Thyroid gland (tissue), 4 donors: ENCODE measurements around the gene SRPK3. TPM values are rescaled to one million over a fixed set of nuclear protein-coding genes. Genes with fewer than 3 reads are reported as not detected.
A peak's percentile ranks its signal among the peaks of the same experiment; 100 is the strongest.

Experiments used
- DNase-seq, 2 donors: peaks; one replicate each; pipeline ENCODE4 v3.0.0-alpha.2; 2019
- H3K27ac ChIP-seq, 3 donors: fragments of 200-600 bp; sonication (generic); 1 replicate in 2 of 3; 2 replicates in 1 of 3; pipeline ENCODE4 v1.5.1; 2016 to 2019; ENCODE audit warnings: mild to moderate bottlenecking in 1 of 3, moderate library complexity in 1 of 3
- H3K27me3 ChIP-seq: fragments of 200-600 bp; sonication (generic); one replicate; pipeline ENCODE4 v1.5.1; 2019
- H3K36me3 ChIP-seq, 2 donors: fragments of 200-600 bp; sonication (generic); one replicate each; pipeline ENCODE4 v1.5.1; 2016 to 2019
- H3K4me1 ChIP-seq, 2 donors: fragments of 200-600 bp; sonication (generic); one replicate each; pipeline ENCODE4 v1.5.1; 2017 to 2019
- H3K4me3 ChIP-seq, 3 donors: fragments of 200-600 bp; sonication (generic); replicated peaks in 1 of 3; 1 replicate in 2 of 3; 2 replicates in 1 of 3; pipeline ENCODE4 v1.5.1; 2016; ENCODE audit warnings: mild to moderate bottlenecking in 1 of 3
- H3K9me3 ChIP-seq: fragments of 200-600 bp; sonication (generic); one replicate; pipeline ENCODE4 v1.5.1; 2017
- POLR2A ChIP-seq, 2 donors: fragments of 450-650 bp; IDR thresholded peaks; one replicate each; pipeline ENCODE4 v1.6.1; 2017; ENCODE audit warnings: antibody characterized with exemption in 2 of 2, mild to moderate bottlenecking in 2 of 2, moderate library complexity in 1 of 2
- WGBS, 2 donors: methylation state at CpG; one replicate each; pipeline ENCODE4 v1.1.5; 2017; 5-methylcytosine and 5-hydroxymethylcytosine counted together
- intact Hi-C: fragments of 100-400 bp; cut with DNase I; formaldehyde crosslinking; loops from one replicate; pipeline ENCODE4 v1.15.1; 2023
- total RNA-seq, 4 donors: library from RNA; depleted of rRNA; stranded (reverse); fragments of >200 nt; gene quantifications; one replicate each; pipeline ENCODE4 v1.2.3, GENCODE V29; 2016
- TF ChIP-seq, protein P1 (sequence below), 6 experiments: fragments of 200-600 bp in 3 of 6; fragments of 450-650 bp in 3 of 6; sonication (generic) in 3 of 6; IDR thresholded peaks; one replicate each; pipeline ENCODE4 v1.5.1; 2016 to 2019; ENCODE audit warnings: antibody characterized with exemption in 6 of 6, mild to moderate bottlenecking in 2 of 6, inconsistent platforms in 1 of 6, moderate library complexity in 1 of 6

Gene SRPK3
- total RNA-seq, 4 donors from 2014 or later: 0.22 TPM; not detected in 3

DNA sequence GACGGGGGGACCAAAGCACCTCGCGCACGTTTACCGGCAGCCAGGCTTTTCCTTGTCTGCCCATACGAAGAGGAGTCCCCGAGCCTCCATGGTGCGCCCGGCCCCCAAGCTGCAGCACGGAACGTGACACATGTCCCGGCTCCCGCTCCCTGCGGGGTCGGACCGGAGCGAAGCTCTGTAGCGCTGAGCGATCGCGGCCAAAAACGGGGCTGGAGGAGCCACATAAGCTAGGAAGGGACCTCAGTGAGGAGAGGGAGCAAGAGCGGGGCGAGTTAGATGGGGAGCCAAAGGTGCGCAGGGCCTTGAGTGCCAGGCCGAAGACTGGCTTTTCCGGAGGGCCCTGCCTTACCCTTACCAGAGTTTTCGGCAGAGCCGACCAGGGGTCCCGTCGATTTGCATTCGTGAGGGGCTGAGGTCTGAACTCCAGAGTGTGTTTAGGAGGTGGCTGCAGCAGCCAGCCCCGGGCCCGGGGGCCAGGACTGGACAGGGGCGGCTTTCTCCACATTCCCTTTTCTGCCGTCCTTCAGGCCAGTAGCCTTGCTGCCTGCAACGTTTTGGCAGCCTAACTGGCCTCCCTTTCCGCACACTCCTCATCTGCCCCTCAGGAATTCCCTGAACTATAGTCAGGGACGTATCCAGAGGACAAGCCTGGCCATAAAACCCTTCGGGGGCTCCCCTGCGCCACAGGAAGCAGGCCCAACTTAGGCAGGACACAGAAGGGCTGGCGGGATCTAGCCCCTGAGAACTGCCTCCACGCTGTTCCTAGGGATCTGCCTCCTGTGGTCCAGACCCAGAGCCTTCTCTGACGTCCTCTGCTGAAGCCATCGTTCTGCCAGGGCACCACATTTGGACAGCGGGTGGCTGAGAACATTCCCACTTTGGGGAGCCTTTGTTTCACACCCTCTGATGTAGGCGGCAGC, 14.3 kb downstream of the SRPK3 start:
- H3K27me3 ChIP-seq: no peaks in the 10 kb centered on the region
- no peaks in the 10 kb centered on the region for H3K9me3 ChIP-seq
- DNase-seq: no peak
- peaks cover 0 to 17% of the 10 kb centered on the region in 2 donors for H3K4me1 ChIP-seq
- intact Hi-C loops: no loop called here
- TF ChIP-seq, protein P1, sequence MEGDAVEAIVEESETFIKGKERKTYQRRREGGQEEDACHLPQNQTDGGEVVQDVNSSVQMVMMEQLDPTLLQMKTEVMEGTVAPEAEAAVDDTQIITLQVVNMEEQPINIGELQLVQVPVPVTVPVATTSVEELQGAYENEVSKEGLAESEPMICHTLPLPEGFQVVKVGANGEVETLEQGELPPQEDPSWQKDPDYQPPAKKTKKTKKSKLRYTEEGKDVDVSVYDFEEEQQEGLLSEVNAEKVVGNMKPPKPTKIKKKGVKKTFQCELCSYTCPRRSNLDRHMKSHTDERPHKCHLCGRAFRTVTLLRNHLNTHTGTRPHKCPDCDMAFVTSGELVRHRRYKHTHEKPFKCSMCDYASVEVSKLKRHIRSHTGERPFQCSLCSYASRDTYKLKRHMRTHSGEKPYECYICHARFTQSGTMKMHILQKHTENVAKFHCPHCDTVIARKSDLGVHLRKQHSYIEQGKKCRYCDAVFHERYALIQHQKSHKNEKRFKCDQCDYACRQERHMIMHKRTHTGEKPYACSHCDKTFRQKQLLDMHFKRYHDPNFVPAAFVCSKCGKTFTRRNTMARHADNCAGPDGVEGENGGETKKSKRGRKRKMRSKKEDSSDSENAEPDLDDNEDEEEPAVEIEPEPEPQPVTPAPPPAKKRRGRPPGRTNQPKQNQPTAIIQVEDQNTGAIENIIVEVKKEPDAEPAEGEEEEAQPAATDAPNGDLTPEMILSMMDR (IDR thresholded peaks at IDR 0.05): no peak
- H3K27ac ChIP-seq: peak overlapping the region in 2 of 3 donors; percentile 56 to 92
- peaks cover 3 to 4% of the 10 kb centered on the region in 2 donors for H3K36me3 ChIP-seq
- peak overlapping the region; percentile 35 to 57 (median 39) for H3K4me3 ChIP-seq
- WGBS, 2 donors: 28 to 40% methylated on average over 2 to 7 of the region's 47 CpGs

DNA sequence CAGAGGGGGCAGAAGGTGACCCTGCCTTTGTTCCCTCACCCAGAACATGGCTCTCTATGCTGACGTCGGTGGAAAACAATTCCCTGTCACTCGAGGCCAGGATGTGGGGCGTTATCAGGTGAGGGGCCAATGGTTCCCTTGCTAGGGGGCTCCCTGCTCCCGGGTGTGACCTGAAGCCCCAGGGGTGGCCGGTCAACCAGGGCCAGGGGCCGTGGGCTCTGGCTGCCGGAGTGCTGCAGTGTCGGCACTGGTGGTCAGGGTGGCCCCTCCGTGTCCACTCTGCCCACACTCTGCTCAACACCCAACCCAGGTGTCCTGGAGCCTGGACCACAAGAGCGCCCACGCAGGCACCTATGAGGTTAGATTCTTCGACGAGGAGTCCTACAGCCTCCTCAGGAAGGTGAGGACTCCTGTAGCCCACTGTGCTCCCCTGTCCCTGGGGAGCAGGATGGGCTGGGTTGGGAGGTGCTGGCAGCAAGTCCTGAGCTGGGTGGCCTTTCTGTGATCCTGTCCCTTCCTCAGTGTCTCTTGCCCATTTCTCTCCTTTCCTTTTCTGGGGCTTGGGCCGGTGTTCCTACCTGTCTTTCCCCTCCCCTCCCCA, 16.7 kb downstream of the SRPK3 start:
- Histone ChIP-seq H3K9me3 (no peaks in the 10 kb centered on the region), H3K36me3 (peaks cover 3 to 4% of the 10 kb centered on the region in 2 donors), H3K27ac (no peak overlapping the region), H3K4me3 (no peak overlapping the region), H3K27me3 (no peaks in the 10 kb centered on the region), H3K4me1 (peaks cover 0 to 14% of the 10 kb centered on the region in 2 donors)
- intact Hi-C loops: no loop called here
- TF ChIP-seq, protein P1 (IDR thresholded peaks at IDR 0.05): no peak
- no peak for TF ChIP-seq POLR2A (IDR thresholded peaks at IDR 0.05)
- DNase-seq: no peak
- 96 to 100% methylated on average over 1 to 4 of the region's 15 CpGs for WGBS, 2 donors

DNA sequence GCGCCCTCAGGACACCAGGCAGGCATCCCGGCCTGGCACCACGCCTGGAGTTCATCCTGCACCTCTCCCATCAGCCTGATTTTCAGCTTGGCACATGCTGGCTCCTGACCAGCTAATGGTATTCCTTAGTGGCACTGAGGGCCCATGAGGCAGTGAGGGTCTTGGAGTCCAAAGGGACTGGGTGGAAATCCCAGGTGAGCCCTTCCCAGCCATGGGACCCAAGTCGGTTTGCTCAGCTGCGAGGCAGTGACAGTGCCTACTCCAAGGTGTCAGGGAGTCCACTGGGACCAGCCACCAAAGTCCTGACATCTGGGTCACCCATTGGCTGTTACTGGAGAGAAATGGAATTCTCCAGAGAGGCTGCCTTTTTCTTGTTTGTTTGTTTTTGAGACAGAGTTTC, 18.5 kb downstream of the SRPK3 start:
- Histone ChIP-seq H3K4me3 (no peak overlapping the region), H3K9me3 (no peaks in the 10 kb centered on the region), H3K27me3 (no peaks in the 10 kb centered on the region), H3K27ac (no peak overlapping the region), H3K36me3 (peaks cover 3 to 4% of the 10 kb centered on the region in 2 donors), H3K4me1 (peaks cover 0 to 8% of the 10 kb centered on the region in 2 donors)
- 96% methylated on average over 3 of the region's 5 CpGs; no CpG with 5 or more reads in 1 of the 2 donors for WGBS, 2 donors
- no peak for TF ChIP-seq POLR2A (IDR thresholded peaks at IDR 0.05)
- TF ChIP-seq, protein P1 (IDR thresholded peaks at IDR 0.05): no peak
- intact Hi-C loops: no loop called here
- no peak for DNase-seq

DNA sequence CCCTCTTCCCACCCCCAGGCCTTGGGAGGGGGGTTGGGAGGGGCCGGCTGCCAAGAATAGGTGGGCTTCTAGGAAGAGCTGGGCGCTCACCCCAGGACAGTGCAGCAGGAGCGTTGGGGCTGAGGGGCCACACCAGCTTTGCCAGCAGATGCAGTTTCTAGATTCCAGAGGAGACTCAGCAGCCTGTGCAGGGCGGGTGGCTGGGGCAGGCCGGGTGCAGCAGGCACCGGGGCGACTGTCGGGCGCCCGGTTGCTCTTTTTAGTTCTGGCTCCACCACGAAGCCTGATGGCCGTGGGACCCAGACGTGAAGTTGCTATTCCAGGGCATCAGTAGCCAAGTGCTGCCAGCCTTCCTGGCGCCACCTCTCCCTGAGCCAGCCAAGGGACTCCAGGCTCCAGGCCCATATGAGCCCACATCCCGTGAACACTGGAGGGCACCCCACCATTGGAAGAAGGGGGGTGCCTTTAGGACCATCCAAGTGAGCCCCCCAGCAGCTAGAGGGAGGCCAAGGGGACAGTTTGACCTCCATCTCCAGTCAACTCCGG, 19.4 kb downstream of the SRPK3 start:
- 33% methylated on average over 1 of the region's 16 CpGs; no CpG with 5 or more reads in 1 of the 2 donors for WGBS, 2 donors
- H3K36me3 ChIP-seq: peaks cover 3 to 4% of the 10 kb centered on the region in 2 donors
- no peaks in the 10 kb centered on the region for H3K9me3 ChIP-seq
- H3K27me3 ChIP-seq: no peaks in the 10 kb centered on the region
- TF ChIP-seq, protein P1 (IDR thresholded peaks at IDR 0.05): no peak
- no peak overlapping the region for H3K4me3 ChIP-seq
- peaks cover 0 to 8% of the 10 kb centered on the region in 2 donors for H3K4me1 ChIP-seq
- intact Hi-C loops: no loop called here
- no peak for DNase-seq
- no peak overlapping the region for H3K27ac ChIP-seq
